Lower leg skin (tissue), 3 donors: ENCODE results near the gene CD247.

ENCODE experiments used
- POLR2A ChIP-seq, 2 donors: fragments of 450-650 bp; IDR thresholded peaks; one replicate each; pipeline ENCODE4 v1.6.1; 2016 to 2017; ENCODE audit warnings: antibody characterized with exemption in 2 of 2, mild to moderate bottlenecking in 1 of 2, moderate library complexity in 1 of 2
- TF ChIP-seq, protein P1 (sequence below), 3 donors: fragments of 450-650 bp; IDR thresholded peaks; one replicate each; pipeline ENCODE4 v1.5.1; 2016; ENCODE audit warnings: antibody characterized with exemption in 3 of 3, mild to moderate bottlenecking in 3 of 3, moderate library complexity in 2 of 3

DNA sequence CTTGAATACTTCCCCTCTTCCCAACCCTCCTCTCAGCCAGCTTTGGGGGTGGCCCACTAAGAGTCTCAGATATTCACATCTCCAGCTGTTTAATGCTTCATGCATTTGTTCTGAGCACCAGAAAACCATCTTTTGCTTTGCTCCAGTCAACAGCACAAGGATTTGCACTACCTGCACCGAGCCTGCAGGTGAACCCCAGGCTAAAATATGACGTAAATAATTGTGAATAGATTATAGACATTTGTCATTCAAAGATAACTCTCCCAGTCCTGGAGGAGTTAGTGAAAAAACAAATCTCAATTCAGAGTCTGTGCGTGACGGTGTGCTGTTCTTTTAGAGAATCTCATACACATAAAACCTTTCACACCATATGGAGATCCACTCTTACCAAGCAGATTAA lies 7.4 kb downstream of the CD247 start:
- TF ChIP-seq, protein P1, sequence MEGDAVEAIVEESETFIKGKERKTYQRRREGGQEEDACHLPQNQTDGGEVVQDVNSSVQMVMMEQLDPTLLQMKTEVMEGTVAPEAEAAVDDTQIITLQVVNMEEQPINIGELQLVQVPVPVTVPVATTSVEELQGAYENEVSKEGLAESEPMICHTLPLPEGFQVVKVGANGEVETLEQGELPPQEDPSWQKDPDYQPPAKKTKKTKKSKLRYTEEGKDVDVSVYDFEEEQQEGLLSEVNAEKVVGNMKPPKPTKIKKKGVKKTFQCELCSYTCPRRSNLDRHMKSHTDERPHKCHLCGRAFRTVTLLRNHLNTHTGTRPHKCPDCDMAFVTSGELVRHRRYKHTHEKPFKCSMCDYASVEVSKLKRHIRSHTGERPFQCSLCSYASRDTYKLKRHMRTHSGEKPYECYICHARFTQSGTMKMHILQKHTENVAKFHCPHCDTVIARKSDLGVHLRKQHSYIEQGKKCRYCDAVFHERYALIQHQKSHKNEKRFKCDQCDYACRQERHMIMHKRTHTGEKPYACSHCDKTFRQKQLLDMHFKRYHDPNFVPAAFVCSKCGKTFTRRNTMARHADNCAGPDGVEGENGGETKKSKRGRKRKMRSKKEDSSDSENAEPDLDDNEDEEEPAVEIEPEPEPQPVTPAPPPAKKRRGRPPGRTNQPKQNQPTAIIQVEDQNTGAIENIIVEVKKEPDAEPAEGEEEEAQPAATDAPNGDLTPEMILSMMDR (IDR thresholded peaks at IDR 0.05), result no peak
- no peak for TF ChIP-seq POLR2A (IDR thresholded peaks at IDR 0.05)
